CD14-positive monocyte (primary cell): ENCODE data around the gene SH3PXD2A. TPM values are rescaled to one million over a fixed set of nuclear protein-coding genes. Genes with fewer than 3 reads are reported as not detected.

ENCODE experiments used
- DNase-seq, 3 donors: peaks; one replicate each; pipeline ENCODE4 v3.0.0-alpha.2; 2011 to 2022
- H2AFZ ChIP-seq: 2 replicates; pipeline ENCODE4 v1.6.0; 2012; ENCODE audit warnings: mild to moderate bottlenecking, low read depth, low read length, inconsistent platforms; ENCODE audit not compliant: insufficient read depth, poor library complexity, severe bottlenecking
- H3K27ac ChIP-seq, 2 donors: 1 replicate in 1 of 2; 2 replicates in 1 of 2; pipeline ENCODE4 v1.5.1; 2012 to 2013; ENCODE audit warnings: low read length in 2 of 2, control low read depth in 1 of 2, inconsistent platforms in 1 of 2, low read depth in 1 of 2, mild to moderate bottlenecking in 1 of 2
- H3K27me3 ChIP-seq, 2 donors: one replicate each; pipeline versions ENCODE4 v1.6.0 to v1.6.1; 2011 to 2013; ENCODE audit warnings: low read length in 2 of 2; ENCODE audit not compliant: control insufficient read depth in 2 of 2, insufficient read depth in 2 of 2
- H3K36me3 ChIP-seq, 2 donors: replicated peaks in 1 of 2; 1 replicate in 1 of 2; 2 replicates in 1 of 2; pipeline versions ENCODE4 v1.5.1 to v1.6.1; 2012 to 2013; ENCODE audit warnings: low read length in 2 of 2, control low read depth in 1 of 2, inconsistent platforms in 1 of 2, mild to moderate bottlenecking in 1 of 2; ENCODE audit not compliant: insufficient read depth in 2 of 2, control insufficient read depth in 1 of 2
- H3K4me1 ChIP-seq, 2 donors: 1 replicate in 1 of 2; 2 replicates in 1 of 2; pipeline versions ENCODE4 v1.5.1 to v1.6.1; 2012 to 2013; ENCODE audit warnings: low read length in 2 of 2, control low read depth in 1 of 2, inconsistent platforms in 1 of 2, mild to moderate bottlenecking in 1 of 2, moderate library complexity in 1 of 2; ENCODE audit not compliant: insufficient read depth in 2 of 2, control insufficient read depth in 1 of 2
- H3K4me2 ChIP-seq: replicated peaks from 2 replicates; pipeline ENCODE3; 2012; ENCODE audit warnings: low read length, moderate library complexity, mild to moderate bottlenecking; ENCODE audit not compliant: poor library complexity, severe bottlenecking; ENCODE audit errors: extremely low read depth
- H3K4me3 ChIP-seq, 3 experiments: fragments of 200-600 bp in 1 of 3; sonication (generic) in 1 of 3; replicated peaks in 1 of 3; 1 replicate in 2 of 3; 2 replicates in 1 of 3; pipeline ENCODE4 v1.5.1; 2011 to 2013; ENCODE audit warnings: low read length in 3 of 3, mild to moderate bottlenecking in 3 of 3, control low read depth in 2 of 3, low read depth in 2 of 3, inconsistent platforms in 1 of 3, moderate library complexity in 1 of 3
- H3K79me2 ChIP-seq: 2 replicates; pipeline ENCODE4 v1.6.0; 2012; ENCODE audit warnings: mild to moderate bottlenecking, control low read depth, inconsistent platforms, low read length, moderate library complexity; ENCODE audit not compliant: insufficient read depth
- H3K9ac ChIP-seq: 2 replicates; pipeline ENCODE4 v1.6.0; 2017; ENCODE audit warnings: low read length, mild to moderate bottlenecking; ENCODE audit not compliant: insufficient read depth, poor library complexity, severe bottlenecking
- H3K9me3 ChIP-seq, 2 donors: replicated peaks in 1 of 2; 1 replicate in 1 of 2; 2 replicates in 1 of 2; pipeline versions ENCODE4 v1.5.1 to v1.6.1; 2012 to 2013; ENCODE audit warnings: low read length in 2 of 2, control low read depth in 1 of 2; ENCODE audit not compliant: control insufficient read depth in 1 of 2, insufficient read depth in 1 of 2
- H4K20me1 ChIP-seq: 2 replicates; pipeline ENCODE4 v1.6.0; 2012; ENCODE audit warnings: mild to moderate bottlenecking, low read length, control low read depth, moderate library complexity; ENCODE audit not compliant: insufficient read depth
- H3K27ac Mint-ChIP-seq, 7 donors: one replicate each; pipeline ENCODE4 v1.8.0; 2020; ENCODE audit warnings: mild to moderate bottlenecking in 7 of 7, mixed read lengths in 7 of 7, moderate library complexity in 6 of 7, inconsistent platforms in 2 of 7
- H3K27me3 Mint-ChIP-seq, 3 donors: one replicate each; pipeline ENCODE4 v1.8.0; 2021 to 2022; ENCODE audit warnings: low read depth in 3 of 3, mild to moderate bottlenecking in 3 of 3, mixed read lengths in 3 of 3, moderate library complexity in 3 of 3, inconsistent platforms in 1 of 3
- H3K36me3 Mint-ChIP-seq, 2 donors: one replicate each; pipeline ENCODE4 v1.8.0; 2020; ENCODE audit warnings: mixed read lengths in 2 of 2, inconsistent platforms in 1 of 2, mild to moderate bottlenecking in 1 of 2
- H3K4me1 Mint-ChIP-seq: one replicate; pipeline ENCODE4 v1.8.0; 2020; ENCODE audit warnings: mild to moderate bottlenecking, mixed read lengths
- H3K4me3 Mint-ChIP-seq, 2 donors: one replicate each; pipeline ENCODE4 v1.8.0; 2020; ENCODE audit warnings: mild to moderate bottlenecking in 2 of 2, mixed read lengths in 2 of 2, moderate library complexity in 1 of 2
- H3K9me3 Mint-ChIP-seq, 7 donors: one replicate each; pipeline ENCODE4 v1.8.0; 2020 to 2022; ENCODE audit warnings: mixed read lengths in 7 of 7, mild to moderate bottlenecking in 6 of 7, moderate library complexity in 6 of 7, inconsistent platforms in 2 of 7
- WGBS: methylation state at CpG from one replicate; pipeline ENCODE4 v1.1.5; 2013; ENCODE audit warnings: missing lambda C conversion rate; ENCODE audit not compliant: insufficient coverage; 5-methylcytosine and 5-hydroxymethylcytosine counted together
- intact Hi-C, 2 donors: fragments of 100-400 bp; cut with micrococcal nuclease; formaldehyde crosslinking; loops; one replicate each; pipeline versions ENCODE4 v1.15.0 to v1.15.1; 2023
- polyA plus RNA-seq, 3 donors: library from polyadenylated mRNA; depleted of rRNA in 1 of 3; unstranded in 2 of 3; stranded (reverse) in 1 of 3; fragments of 300-500 nt in 2 of 3; fragments of >200 nt in 1 of 3; fragmentation: Illumina TruSeq in 2 of 3; gene quantifications; 1 replicate in 2 of 3; 2 replicates in 1 of 3; pipeline ENCODE4 v1.2.3, GENCODE V29; 2012 to 2021
- TF ChIP-seq, protein P1 (sequence below): fragments of 200-600 bp; IDR thresholded peaks from one replicate; pipeline ENCODE4 v1.8.0; 2022; ENCODE audit warnings: antibody characterized with exemption, mild to moderate bottlenecking

The SH3PXD2A gene
- polyA plus RNA-seq, 3 donors: 0.01 to 0.76 (median 0.05) TPM

DNA sequence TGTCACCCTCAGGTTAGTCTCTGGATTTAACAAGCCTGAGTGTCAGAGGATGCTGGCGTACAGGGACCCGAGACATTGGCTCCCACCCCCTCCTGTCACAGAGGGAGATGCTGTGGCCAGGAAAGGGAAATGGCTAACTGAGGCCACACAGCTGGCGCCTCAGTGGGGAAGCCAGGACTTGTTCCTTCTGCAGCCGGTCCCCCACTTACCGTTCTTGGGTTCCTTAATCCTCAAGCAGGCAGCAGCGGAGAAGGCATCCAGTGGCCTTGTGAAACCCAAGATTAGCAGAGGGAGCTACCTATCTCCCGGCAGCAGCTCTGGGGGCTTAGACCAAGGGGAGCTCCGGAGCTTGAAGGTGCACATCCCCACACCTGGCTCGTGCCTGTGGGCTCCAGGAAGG, 296.5 kb downstream of the SH3PXD2A start:
- Mint-ChIP-seq H3K36me3 (peaks cover 0 to 5% of the 10 kb centered on the region in 2 donors), H3K4me3 (peak overlapping the region; percentile 31 to 65), H3K27me3 (peaks cover 14 to 38% (median 35%) of the 10 kb centered on the region in 3 donors), H3K27ac (peak overlapping the region in 1 of 7 donors; percentile 59), H3K9me3 (peaks cover 6 to 15% (median 13%) of the 10 kb centered on the region in 7 donors), H3K4me1 (peaks cover 43% of the 10 kb centered on the region)
- Histone ChIP-seq H2AFZ (peak overlapping the region; percentile 51), H3K79me2 (no peaks in the 10 kb centered on the region), H3K27ac (no peak overlapping the region), H3K4me3 (peak overlapping the region in 1 of 3 experiments; percentile 32), H3K9me3 (peaks cover 0 to 10% of the 10 kb centered on the region in 2 donors), H3K27me3 (peaks cover 0 to 17% of the 10 kb centered on the region in 2 donors), H3K4me2 (peak overlapping the region; percentile 46), H3K9ac (peak overlapping the region; percentile 28), H3K36me3 (no peaks in the 10 kb centered on the region), H3K4me1 (peaks cover 29 to 41% of the 10 kb centered on the region in 2 donors), H4K20me1 (peaks cover 4% of the 10 kb centered on the region)
- intact Hi-C loops: no loop called here
- WGBS: 7% methylated on average over 9 of the region's 9 CpGs
- DNase-seq: peak; percentile 23 to 41 (median 34)
- TF ChIP-seq, protein P1, sequence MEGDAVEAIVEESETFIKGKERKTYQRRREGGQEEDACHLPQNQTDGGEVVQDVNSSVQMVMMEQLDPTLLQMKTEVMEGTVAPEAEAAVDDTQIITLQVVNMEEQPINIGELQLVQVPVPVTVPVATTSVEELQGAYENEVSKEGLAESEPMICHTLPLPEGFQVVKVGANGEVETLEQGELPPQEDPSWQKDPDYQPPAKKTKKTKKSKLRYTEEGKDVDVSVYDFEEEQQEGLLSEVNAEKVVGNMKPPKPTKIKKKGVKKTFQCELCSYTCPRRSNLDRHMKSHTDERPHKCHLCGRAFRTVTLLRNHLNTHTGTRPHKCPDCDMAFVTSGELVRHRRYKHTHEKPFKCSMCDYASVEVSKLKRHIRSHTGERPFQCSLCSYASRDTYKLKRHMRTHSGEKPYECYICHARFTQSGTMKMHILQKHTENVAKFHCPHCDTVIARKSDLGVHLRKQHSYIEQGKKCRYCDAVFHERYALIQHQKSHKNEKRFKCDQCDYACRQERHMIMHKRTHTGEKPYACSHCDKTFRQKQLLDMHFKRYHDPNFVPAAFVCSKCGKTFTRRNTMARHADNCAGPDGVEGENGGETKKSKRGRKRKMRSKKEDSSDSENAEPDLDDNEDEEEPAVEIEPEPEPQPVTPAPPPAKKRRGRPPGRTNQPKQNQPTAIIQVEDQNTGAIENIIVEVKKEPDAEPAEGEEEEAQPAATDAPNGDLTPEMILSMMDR: no peak

DNA sequence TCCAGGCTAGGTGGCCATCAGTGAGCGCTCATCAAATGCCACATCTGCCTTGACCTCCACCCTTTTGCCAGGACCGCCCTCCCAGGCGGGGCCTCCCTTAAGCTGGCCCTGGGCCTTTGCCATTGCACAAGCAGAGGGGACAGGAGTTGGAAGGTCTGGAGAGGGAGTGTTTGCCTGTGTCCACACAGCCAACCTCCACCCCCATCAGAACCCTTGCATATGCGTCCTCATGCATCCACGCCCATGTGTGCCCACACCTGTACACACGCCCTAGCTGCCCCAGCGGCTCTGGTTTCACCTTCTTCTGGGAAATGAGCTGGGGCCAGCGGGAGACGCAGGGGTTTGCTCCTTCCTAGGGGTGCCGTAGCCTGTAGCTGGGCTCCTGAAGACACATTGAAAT, 297.9 kb downstream of the SH3PXD2A start:
- Histone ChIP-seq H3K27ac (no peak overlapping the region), H3K79me2 (no peaks in the 10 kb centered on the region), H3K36me3 (no peaks in the 10 kb centered on the region), H3K9me3 (peaks cover 0 to 10% of the 10 kb centered on the region in 2 donors), H4K20me1 (peaks cover 2% of the 10 kb centered on the region), H3K27me3 (peaks cover 0 to 17% of the 10 kb centered on the region in 2 donors), H3K4me3 (no peak overlapping the region), H2AFZ (no peak overlapping the region), H3K9ac (no peak overlapping the region), H3K4me1 (peaks cover 44 to 56% of the 10 kb centered on the region in 2 donors), H3K4me2 (no peak overlapping the region)
- TF ChIP-seq, protein P1: no peak
- H3K27me3 Mint-ChIP-seq: peaks cover 15 to 44% (median 41%) of the 10 kb centered on the region in 3 donors
- H3K27ac Mint-ChIP-seq: no peak overlapping the region
- H3K4me1 Mint-ChIP-seq: peaks cover 53% of the 10 kb centered on the region
- DNase-seq: no peak
- intact Hi-C loops: no loop called here
- H3K4me3 Mint-ChIP-seq: peak overlapping the region in 1 of 2 donors; percentile 6
- H3K9me3 Mint-ChIP-seq: peaks cover 9 to 18% (median 13%) of the 10 kb centered on the region in 7 donors
- WGBS: 96% methylated on average over 4 of the region's 10 CpGs
- H3K36me3 Mint-ChIP-seq: peaks cover 0 to 9% of the 10 kb centered on the region in 2 donors
